GM18870 (cell line): ENCODE results near the gene IL16.
"Not testable (repeated sequence)": the region's sequence is repeated elsewhere in the genome, so short reads cannot be mapped to it uniquely, and the experiment has no call there.

Source experiments
- ATAC-seq: cut with Tn5 transposase; IDR thresholded peaks from one replicate; pipeline ENCODE4 v1.9.1; 2021; ENCODE audit warnings: moderate library complexity; ENCODE audit not compliant: unreplicated experiment

Gene IL16

GRCh38 chr15:81199031-81199779 lies 2.5 kb downstream of the IL16 start:
- ATAC-seq: no peak

DNA sequence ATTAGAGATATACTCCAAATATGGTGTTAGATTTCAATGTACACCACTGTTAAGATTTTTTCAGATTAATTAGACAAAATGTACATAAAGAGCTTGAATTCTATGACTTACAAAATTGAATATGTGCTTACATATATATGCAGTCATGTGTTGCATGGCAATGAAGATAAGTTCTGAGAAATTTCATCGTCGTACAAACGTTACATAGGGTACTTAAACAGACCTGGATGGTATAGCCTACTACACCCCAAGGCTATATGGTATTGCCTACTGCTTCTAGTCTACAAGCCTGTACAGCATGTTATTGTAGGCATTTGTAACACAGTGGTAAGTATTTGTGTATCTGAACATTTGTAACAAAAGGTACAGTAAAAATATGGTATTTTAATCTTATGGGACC lies 9.3 kb downstream of the IL16 start:
- no peak for ATAC-seq

GRCh38 chr15:81207987-81208386 lies 11.3 kb downstream of the IL16 start:
- ATAC-seq: not testable (repeated sequence)

DNA sequence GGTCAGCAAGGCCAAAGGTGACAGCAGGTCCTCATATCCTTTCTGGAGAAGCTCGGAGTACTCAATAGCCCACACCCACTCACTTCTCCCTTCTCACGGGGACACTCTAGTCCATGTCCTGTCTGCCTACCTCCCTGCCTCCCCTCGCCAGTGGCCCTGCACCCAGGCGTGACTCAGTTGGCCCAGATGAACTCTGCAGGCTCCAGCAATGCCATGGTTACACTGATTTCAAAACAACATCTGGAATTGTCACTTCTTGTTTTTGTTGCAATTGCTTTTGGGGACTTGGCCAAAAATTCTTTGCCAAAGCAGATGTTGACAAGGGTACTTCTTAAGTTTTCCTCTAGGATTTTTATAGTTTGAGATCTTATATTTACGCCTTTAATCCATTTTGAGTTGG lies 13.0 kb downstream of the IL16 start:
- no peak for ATAC-seq

GRCh38 chr15:81211376-81211775 lies 14.7 kb downstream of the IL16 start:
- no peak for ATAC-seq

GRCh38 chr15:81213982-81214381 lies 17.3 kb downstream of the IL16 start:
- ATAC-seq: no peak

- ATAC-seq: no peak
Measured at GRCh38 chr15:81215531-81215930, 18.9 kb downstream of the IL16 start.

DNA sequence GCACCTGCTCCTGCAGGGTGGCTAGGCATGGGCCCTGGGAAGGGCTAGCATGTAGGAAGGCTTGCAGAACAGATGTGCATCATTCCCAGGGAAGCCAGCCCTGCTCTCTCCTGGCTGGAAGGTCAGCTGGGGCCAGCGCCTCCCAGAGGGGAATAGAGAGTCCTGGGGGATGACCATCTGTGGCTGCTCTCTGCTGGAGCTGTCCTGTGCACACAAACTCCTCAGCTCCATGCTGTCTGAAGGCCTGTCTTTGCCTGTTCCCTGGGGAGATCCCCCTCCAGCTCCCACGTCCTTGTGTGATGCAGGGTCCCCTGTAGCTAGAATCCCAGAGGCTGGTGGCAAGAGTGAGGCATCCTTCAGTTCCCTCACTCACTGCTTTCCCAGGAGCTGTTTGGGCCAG lies 19.3 kb downstream of the IL16 start:
- no peak for ATAC-seq

DNA sequence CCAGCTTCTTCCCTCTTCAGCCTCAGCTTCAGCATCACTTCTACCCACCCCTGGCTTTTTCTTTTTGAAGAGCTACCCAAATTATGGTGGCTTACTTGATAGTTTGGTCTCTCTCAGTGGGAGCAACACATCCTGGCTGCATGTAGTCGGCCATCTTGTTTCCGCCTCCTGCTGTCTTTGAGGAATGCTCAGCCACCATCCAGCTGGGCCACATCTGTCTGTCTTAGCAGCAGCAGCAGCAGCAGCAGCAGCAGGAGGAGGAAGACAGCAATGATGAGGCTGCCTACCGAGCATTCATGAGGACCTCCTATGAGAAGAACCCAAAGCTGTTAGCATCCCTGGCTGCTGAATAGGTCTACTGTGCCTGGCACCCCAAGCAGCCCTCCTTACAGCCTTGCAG lies 19.7 kb downstream of the IL16 start:
- ATAC-seq: no peak

DNA sequence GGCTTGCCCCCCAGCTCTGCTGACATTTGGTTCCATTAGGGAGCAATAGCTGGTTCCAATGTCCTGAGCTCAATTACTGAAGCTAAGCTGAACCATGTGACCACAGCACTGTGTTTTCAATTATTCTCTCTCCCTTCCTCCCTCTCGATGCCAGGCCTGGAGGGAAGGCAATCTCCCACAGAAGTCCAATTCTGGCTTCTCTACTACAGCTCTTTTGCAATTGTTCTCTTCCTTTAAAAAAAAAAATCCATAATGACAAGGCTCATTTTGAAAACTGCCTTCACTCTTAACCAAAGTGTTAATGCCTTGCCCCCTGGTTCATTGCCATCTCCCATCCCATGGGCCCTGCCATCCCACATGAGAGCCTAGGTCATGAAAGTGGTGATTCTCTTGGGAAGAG lies 24.8 kb downstream of the IL16 start:
- ATAC-seq: no peak

DNA sequence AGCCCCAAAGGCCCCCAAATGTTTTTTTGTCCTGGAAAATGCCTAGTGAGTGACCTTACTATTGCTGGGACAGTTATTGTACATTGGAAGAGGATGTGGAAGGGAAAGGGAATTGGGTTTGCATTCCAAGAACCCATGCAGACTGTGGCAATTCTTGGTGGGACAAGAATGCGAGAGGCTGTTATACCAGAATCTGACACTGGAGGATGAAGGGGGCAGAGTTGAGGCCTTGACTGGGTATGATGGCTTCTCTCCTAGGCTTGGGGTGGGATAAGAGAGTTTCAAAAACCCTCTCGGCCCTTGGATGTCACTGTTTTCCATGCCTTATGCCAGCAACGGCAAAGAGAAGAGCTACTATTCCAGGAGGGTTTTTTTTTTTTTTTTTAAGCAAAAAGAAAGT lies 25.3 kb downstream of the IL16 start:
- ATAC-seq: no peak

DNA sequence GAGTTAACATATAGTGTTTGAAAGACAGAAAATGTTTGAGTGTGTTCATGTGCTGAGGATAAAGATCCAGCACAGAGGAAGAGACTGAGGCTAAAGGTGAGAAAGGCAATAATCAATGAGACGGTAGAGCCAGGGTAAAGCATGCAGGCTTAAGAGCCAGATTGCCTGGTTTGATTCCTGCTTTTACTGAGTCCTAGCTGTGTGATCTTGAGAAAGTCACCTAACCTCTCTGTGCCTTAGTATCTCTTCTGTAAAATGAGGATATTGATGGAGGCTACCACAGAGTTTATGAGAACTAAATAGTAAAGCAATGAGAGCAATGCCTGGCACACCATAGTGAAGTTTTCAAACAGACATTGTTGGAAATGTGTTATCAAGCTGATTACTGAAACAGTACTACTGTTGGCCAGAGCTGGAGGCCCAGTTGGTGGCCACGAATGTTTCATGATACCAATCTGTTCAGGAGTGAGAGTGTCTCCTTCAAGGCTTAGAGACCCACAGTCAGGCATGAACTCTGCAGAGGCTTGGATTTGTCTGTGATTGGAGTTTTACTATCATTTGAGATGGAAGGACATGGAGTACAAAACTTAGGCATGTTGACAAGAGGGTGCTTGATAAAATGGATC lies 26.8 kb downstream of the IL16 start:
- no peak for ATAC-seq

DNA sequence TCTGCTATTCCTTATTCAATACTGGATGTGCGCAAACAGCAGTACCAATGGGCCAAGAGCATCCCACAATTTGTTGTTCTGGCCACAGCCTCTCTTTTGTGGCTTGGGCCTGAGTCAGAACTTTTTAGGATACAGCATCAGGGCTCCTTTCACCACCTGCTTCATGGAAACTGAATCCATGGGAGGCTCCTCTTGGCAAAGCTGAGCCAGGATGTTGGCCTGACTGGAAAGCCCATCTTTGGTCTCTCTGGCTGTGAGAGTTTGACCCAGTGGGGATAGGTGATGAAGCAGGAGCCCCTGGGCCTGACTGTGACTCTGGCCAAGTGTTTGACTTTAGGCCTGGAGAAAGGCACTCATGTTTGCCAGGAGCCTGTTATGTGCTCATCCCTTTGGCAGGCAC lies 27.6 kb downstream of the IL16 start:
- no peak for ATAC-seq

GRCh38 chr15:81225161-81225671 lies 28.5 kb downstream of the IL16 start:
- no peak for ATAC-seq

DNA sequence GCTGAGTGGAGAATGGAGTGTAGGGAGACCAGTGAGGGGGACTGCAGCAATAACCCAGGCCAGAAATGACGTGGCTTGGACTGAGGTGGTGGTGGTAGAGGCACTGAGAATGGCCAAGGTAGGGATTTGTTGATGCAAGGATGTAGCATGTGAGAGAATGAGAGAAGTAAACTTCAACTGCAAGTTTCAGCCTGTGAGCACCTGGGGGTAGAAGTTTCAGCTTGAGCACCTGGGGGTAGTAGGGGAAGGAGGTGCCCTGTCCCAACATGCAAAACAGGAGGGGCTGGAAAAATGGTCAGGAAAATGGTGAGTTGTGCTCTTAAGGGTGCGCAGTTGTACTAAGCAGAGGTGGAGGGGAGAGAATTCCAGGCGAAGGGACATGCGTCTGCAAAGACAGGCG lies 31.0 kb downstream of the IL16 start:
- no peak for ATAC-seq

DNA sequence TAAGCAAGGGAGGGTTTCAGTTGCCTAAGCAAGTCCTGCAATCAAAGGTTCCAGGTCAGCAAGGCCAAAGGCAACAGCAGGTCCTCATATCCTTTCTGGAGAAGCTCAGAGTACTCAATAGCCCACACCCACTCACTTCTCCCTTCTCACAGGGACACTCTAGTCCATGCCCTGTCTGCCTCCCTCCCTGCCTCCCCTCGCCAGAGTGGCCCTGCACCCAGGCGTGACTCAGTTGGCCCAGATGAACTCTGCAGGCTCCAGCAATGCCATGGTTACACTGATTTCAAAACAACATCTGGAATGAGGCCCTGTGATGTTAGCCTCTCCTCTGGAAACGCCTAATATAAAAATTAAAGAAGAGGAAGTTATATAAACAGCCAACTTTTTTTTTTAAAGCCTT lies 32.9 kb downstream of the IL16 start:
- ATAC-seq: no peak

DNA sequence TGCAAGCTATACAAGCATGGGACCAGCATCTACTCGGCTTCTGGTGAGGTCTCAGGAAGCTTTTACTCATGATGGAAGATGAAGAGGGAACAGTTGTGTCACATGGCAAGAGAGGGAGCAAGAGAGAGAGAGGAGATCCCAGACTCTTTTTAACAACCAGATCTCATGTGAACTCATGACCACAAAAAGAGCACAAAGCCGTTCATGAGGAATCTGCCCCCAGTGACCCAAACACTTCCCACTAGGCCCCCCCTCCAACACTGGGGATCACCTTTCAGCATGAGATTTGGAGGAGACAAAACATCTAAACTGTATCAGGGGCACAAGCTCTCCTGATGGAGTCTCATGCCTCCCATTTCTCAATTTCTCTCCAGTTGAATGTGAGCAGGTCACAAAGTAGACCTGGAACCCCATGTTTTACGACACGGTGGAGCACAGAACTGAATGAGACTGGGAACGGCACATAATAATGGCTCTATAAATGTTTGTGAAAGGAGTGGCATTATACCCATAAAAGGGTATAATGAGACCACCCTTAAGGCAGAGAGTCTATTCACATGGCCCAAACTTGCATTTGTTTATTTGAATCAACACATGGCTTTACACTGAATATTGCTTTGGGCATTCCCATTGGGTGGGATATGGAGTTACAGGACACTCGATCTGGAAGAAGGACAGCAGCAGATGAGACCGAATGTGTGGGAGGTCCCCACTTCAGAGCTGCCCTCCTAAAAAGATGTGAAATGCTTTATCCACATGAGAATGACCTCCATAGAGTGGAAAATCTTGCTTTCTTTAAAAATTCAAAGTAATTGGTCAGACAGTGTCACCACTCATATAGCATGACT lies 38.8 kb downstream of the IL16 start:
- ATAC-seq: no peak

- no peak for ATAC-seq
Measured at GRCh38 chr15:81239190-81239589, 42.5 kb downstream of the IL16 start.

GRCh38 chr15:81242778-81243177 lies 46.1 kb downstream of the IL16 start:
- no peak for ATAC-seq

GRCh38 chr15:81244306-81244705 lies 47.6 kb downstream of the IL16 start:
- no peak for ATAC-seq

DNA sequence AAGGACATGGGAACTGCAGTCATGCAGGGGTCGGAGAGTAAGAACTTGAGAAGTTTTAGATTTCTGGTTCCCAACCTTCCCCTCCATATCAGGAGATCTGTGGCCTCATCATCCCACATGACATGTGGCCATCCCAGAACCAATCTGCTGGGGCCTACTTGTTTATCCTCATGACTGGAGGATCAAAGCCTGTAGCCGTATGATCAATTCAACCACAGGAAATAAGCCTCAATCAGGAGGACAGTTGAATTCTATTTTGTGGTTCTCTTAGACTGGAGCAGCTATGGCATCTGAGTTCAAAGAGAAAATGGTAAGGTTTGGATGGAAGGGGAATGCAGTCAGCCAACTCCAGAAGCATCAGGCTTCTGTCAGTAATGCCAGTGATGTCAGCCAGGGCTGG lies 57.2 kb downstream of the IL16 start:
- no peak for ATAC-seq
